Ectodermal cell (in vitro differentiated cells): ENCODE results near the gene FOXD4L6. TPM values are rescaled to one million over a fixed set of nuclear protein-coding genes. Genes with fewer than 3 reads are reported as not detected.
"Not testable (repeated sequence)": the region's sequence is repeated elsewhere in the genome, so short reads cannot be mapped to it uniquely, and the experiment has no call there.

Source experiments
- H3K27ac ChIP-seq: 2 replicates; pipeline ENCODE4 v1.7.0; 2013; ENCODE audit warnings: mild to moderate bottlenecking, low read depth, low read length; ENCODE audit not compliant: insufficient read depth, poor library complexity, severe bottlenecking
- H3K27me3 ChIP-seq: 2 replicates; pipeline ENCODE4 v1.7.0; 2013; ENCODE audit warnings: mild to moderate bottlenecking, low read length; ENCODE audit not compliant: insufficient read depth, control insufficient read depth, poor library complexity, severe bottlenecking
- H3K36me3 ChIP-seq: one replicate; pipeline ENCODE4 v1.7.0; 2013; ENCODE audit warnings: low read length; ENCODE audit not compliant: control insufficient read depth, insufficient read depth
- H3K4me1 ChIP-seq: one replicate; pipeline ENCODE4 v1.7.0; 2013; ENCODE audit warnings: low read length; ENCODE audit not compliant: control insufficient read depth, insufficient read depth
- H3K4me3 ChIP-seq: 2 replicates; pipeline ENCODE4 v1.7.0; 2013; ENCODE audit warnings: low read depth, low read length, control low read depth; ENCODE audit not compliant: insufficient read depth
- H3K9me3 ChIP-seq: 2 replicates; pipeline ENCODE4 v1.7.0; 2013; ENCODE audit warnings: mild to moderate bottlenecking, low read length, moderate library complexity; ENCODE audit not compliant: control insufficient read depth
- WGBS, 2 experiments: methylation state at CpG; one replicate each; pipeline ENCODE4 v1.1.7; 2013; ENCODE audit warnings: missing lambda C conversion rate in 2 of 2; 5-methylcytosine and 5-hydroxymethylcytosine counted together
- polyA plus RNA-seq, 4 experiments: library from polyadenylated mRNA; stranded (reverse); fragments of 50-300 nt; gene quantifications; one replicate each; pipeline ENCODE4 v1.2.3, GENCODE V29; 2013

Gene FOXD4L6
- polyA plus RNA-seq (2013, experiment 1 of 4) = 0.39 TPM
- not detected for polyA plus RNA-seq (2013, experiment 2 of 4)
- polyA plus RNA-seq (2013, experiment 3 of 4) = not detected
- polyA plus RNA-seq (2013, experiment 4 of 4) = not detected

DNA sequence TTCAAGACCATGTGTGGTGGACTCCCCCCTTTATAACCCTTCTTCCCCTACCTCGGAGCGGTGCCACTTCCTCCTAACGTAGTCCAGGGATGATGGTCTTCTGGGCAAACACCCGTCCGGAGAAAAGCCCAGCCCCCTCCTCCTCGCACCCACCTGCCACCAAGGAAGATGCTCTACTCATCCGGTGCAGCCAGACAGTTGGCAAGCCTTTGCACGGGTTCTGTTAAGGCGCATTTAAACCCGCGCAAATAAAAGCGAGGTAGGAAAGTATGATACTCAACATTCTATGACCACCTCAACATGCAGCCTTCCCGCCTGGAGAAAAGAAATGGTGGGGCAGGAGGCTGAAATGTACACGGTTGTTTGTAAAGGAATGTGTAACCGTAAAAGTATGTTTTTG, at the start of gene FOXD4L6:
FOXD4L6 (minus strand) TSS at position 101 of the 400 bp plus-strand sequence. CDS start 298 bp downstream, outside the sequence.
- WGBS, 2 experiments = no CpG with 5 or more reads among the region's 15 CpGs
- H3K4me3 ChIP-seq, H3K4me1 ChIP-seq, H3K9me3 ChIP-seq, H3K36me3 ChIP-seq, H3K27ac ChIP-seq: not testable (repeated sequence)
- H3K27me3 ChIP-seq = peaks cover 14% of the 10 kb centered on the region

- 100% methylated on average over 1 of the region's 4 CpGs for WGBS, 2 experiments
These were observed 46.5 kb upstream of the FOXD4L6 start for GRCh38 chr9:41174994-41175393.

DNA sequence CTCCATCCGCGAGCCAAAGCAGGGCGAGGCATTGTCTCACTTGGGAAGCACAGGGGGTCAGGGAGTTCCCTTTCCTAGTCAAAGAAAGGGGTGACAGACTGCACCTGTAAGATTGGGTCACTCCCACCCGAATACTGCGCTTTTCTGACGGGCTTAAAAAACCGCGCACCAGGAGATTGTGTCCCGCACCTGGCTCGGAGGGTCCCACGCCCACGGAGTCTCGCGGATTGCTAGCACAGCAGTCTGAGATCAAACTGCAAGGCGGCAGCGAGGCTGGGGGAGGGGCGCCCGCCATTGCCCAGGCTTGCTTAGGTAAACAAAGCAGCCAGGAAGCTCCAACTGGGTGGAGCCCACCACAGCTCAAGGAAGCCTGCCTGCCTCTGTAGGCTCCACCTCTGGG, 21.6 kb upstream of the FOXD4L6 start:
- not testable (repeated sequence) for H3K27ac ChIP-seq, H3K27me3 ChIP-seq, H3K4me1 ChIP-seq, H3K9me3 ChIP-seq, H3K4me3 ChIP-seq, H3K36me3 ChIP-seq
- 79 to 89% methylated on average over 6 to 11 of the region's 18 CpGs for WGBS, 2 experiments

More at GRCh38 chr9:41174994-41175393, 46.5 kb upstream of the FOXD4L6 start:
- H3K9me3 ChIP-seq, H3K4me1 ChIP-seq, H3K27ac ChIP-seq, H3K36me3 ChIP-seq, H3K27me3 ChIP-seq, H3K4me3 ChIP-seq: not testable (repeated sequence)

- H3K4me1 ChIP-seq, H3K27ac ChIP-seq, H3K4me3 ChIP-seq, H3K27me3 ChIP-seq, H3K9me3 ChIP-seq, H3K36me3 ChIP-seq: not testable (repeated sequence)
- WGBS, 2 experiments = 100% methylated on average over 2 of the region's 2 CpGs
These were observed 13.4 kb upstream of the FOXD4L6 start for GRCh38 chr9:41141878-41142277.

DNA sequence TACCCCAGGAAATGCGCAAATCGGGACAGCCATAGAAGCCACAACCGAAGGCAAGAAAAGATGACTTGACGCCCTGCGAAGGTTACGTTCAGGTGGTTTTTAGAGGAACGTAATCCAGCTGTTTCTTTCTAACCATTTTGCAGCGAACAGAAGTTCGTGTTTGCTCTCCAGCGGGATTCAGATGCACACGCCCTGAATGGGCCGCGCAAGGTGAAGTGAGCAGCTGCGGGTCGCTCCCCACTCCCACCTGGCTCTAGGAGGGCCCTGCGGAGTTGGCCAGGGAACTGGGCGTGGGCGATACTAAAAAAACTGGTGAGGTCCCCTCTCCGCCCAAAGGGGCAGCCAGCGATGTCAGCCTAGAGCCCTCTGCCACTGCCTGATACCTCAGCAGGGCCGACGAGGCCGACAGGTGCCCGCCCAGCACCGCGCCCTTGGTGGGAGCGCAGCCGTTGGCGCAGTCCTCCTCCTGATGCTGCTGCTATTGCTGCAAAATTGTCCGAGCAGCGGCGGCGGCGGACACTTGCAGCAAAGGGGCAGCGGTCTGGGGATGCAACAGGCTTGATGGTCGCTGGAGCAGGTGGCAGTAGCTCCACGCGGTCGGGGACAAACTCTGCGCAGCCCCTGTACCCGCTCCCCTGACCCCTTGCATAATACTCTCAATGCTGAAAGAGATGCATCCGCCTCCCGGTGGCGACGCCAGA, 1.6 kb downstream of the FOXD4L6 start:
- H3K9me3 ChIP-seq, H3K4me3 ChIP-seq, H3K4me1 ChIP-seq, H3K36me3 ChIP-seq, H3K27ac ChIP-seq: not testable (repeated sequence)
- H3K27me3 ChIP-seq = peaks cover 19% of the 10 kb centered on the region
- WGBS, 2 experiments = 4 to 6% methylated on average over 7 to 8 of the region's 45 CpGs

DNA sequence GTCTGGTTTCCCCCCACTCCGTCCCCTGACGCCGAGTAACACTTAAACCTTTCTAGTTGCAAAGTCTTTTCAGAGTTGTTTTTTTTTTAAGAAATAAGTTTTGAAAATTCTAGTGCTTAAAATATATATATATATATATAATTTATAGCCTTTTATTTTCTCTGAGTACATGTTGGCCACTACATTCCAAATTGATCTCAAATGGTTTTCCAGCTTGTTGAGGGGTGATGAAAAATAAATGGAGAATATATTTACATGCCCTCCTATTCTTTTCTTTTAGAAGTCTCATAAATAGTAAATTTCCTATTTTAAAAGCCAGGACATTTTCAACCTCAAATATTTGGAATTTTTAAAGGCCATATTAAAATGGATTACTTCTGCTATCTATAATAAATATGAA, 2.5 kb downstream of the FOXD4L6 start:
- not testable (repeated sequence) for H3K4me1 ChIP-seq, H3K4me3 ChIP-seq, H3K36me3 ChIP-seq, H3K9me3 ChIP-seq, H3K27ac ChIP-seq
- peaks cover 19% of the 10 kb centered on the region for H3K27me3 ChIP-seq
- no CpG with 5 or more reads among the region's 3 CpGs for WGBS, 2 experiments

GRCh38 chr9:41125109-41125658, 3.3 kb downstream of the FOXD4L6 start:
- peaks cover 21% of the 10 kb centered on the region for H3K27me3 ChIP-seq
- H3K36me3 ChIP-seq, H3K4me3 ChIP-seq, H3K27ac ChIP-seq, H3K4me1 ChIP-seq, H3K9me3 ChIP-seq: not testable (repeated sequence)
- no CpG with 5 or more reads among the region's 21 CpGs for WGBS, 2 experiments

DNA sequence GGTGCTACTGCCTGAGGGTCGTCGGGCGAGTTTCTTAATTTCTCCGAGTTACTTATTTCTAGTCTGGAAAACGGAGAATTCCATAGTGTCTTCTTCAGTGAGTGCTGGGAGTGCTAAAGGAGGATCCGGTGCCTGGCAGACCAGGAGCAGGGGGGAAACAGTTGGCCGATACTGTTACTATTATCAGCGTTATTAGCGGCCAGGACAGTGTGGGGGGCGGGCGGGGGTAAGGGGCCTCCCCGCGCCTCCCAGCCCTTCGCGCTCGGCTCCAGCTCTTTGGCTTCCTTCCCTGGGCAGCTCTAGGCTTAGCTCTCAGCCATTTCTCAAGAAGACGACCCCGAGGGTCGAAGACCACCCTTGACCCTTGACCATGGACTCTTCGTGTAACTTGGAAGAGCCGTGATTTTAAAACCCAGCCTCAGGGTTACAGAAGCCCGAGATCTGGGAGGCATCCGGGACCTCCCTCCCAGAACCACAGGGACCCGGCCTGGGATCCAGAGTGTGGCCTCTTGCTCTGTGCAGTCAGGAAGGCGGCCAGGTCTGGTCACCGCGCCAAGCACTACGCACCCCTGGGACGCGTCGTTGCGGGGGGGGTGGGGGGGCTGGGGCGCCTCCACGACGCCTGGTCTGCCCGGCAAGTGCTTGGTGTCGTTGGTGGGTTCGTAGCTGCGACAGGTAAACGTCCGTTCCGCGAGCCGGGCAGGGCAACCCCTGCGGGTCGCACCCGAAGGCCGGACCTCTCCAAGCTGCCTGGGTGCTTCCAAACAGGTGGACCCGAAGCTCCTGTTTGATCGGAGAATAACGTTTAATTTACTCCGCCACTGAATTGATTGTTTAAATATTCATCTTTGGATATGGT, 4.0 kb downstream of the FOXD4L6 start:
- not testable (repeated sequence) for H3K36me3 ChIP-seq, H3K9me3 ChIP-seq, H3K27ac ChIP-seq, H3K4me3 ChIP-seq, H3K4me1 ChIP-seq
- 18 to 22% methylated on average over 25 to 30 of the region's 52 CpGs for WGBS, 2 experiments
- H3K27me3 ChIP-seq = peaks cover 22% of the 10 kb centered on the region

GRCh38 chr9:41123812-41124211, 4.7 kb downstream of the FOXD4L6 start:
- H3K4me3 ChIP-seq, H3K4me1 ChIP-seq, H3K9me3 ChIP-seq, H3K27ac ChIP-seq, H3K36me3 ChIP-seq: not testable (repeated sequence)
- WGBS, 2 experiments = 0 to 1% methylated on average over 8 to 11 of the region's 33 CpGs
- peaks cover 29% of the 10 kb centered on the region for H3K27me3 ChIP-seq

- H3K27me3 ChIP-seq = peaks cover 29% of the 10 kb centered on the region
- H3K4me1 ChIP-seq, H3K36me3 ChIP-seq, H3K27ac ChIP-seq, H3K4me3 ChIP-seq, H3K9me3 ChIP-seq: not testable (repeated sequence)
- WGBS, 2 experiments = 0 to 2% methylated on average over 6 to 8 of the region's 32 CpGs
These were observed 5.1 kb downstream of the FOXD4L6 start for GRCh38 chr9:41123396-41123795.
